Measurements from ENCODE around the gene MOB3B.

The MOB3B gene

DNA sequence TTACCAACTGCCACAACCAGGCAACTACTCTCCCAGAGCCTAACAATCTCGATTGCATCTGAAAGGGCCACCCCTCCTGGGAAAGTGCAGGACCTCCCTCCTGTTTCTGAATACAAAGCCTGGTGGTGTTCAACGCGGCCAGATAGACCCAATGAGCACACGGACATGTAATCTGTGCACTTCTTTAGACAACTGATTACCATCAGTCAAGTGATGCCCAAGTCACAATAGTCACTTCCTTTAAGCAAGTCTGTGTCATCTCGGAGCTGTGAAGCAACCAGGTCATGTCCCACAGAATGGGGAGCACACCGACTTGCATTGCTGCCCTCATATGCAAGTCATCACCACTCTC, 42.9 kb upstream of the MOB3B start:
- Histone ChIP-seq H2AFZ (ENCODE audit: insufficient read depth, low read length, poor library complexity) (peak overlapping the region; percentile 43), H3K79me2 (ENCODE audit: control insufficient read depth, insufficient read depth, low read length, poor library complexity) (peaks cover 3% of the 10 kb centered on the region), H3K36me3 (ENCODE audit: control insufficient read depth in 1 of 2, insufficient read depth in 2 of 2, low read length in 2 of 2) (no peaks in the 10 kb centered on the region), H2BK5ac (ENCODE audit: low read depth, low read length, poor library complexity) (no peak overlapping the region), H4K8ac (ENCODE audit: low read depth, low read length) (peak overlapping the region; percentile 75), H3K4me2 (ENCODE audit: low read length) (peak overlapping the region; percentile 80), H3K9me3 (ENCODE audit: insufficient read depth, low read depth, low read length) (no peaks in the 10 kb centered on the region), H2AK5ac (ENCODE audit: low read length) (no peak overlapping the region), H3K4me3 (ENCODE audit: low read depth, low read length) (peak overlapping the region; percentile 84), H2BK12ac (ENCODE audit: low read length) (no peak overlapping the region), H3K27ac (ENCODE audit: low read depth, low read length) (peak overlapping the region; percentile 50), H3K23ac (ENCODE audit: low read length) (no peak overlapping the region), H3K4ac (ENCODE audit: low read depth, low read length) (peak overlapping the region; percentile 27), H3K27me3 (ENCODE audit: insufficient read depth, low read length) (no peaks in the 10 kb centered on the region), H2BK120ac (ENCODE audit: insufficient read depth, low read length, poor library complexity) (no peak overlapping the region), H3K4me1 (ENCODE audit: control insufficient read depth in 1 of 2, insufficient read depth in 2 of 2, low read length in 2 of 2) (peaks cover 2 to 4% of the 10 kb centered on the region in 2 experiments), H4K91ac (ENCODE audit: low read depth, low read length) (peak overlapping the region; percentile 63), H3K79me1 (ENCODE audit: low read length) (peaks cover 6% of the 10 kb centered on the region), H4K12ac (ENCODE audit: low read depth, low read length) (peak overlapping the region; percentile 64), H3K14ac (ENCODE audit: low read length) (peak overlapping the region; percentile 82), H3K9ac (ENCODE audit: low read length) (peak overlapping the region; percentile 81), H3K18ac (ENCODE audit: low read length) (peak overlapping the region; percentile 75)
- peak; percentile 59 to 67 for DNase-seq
- WGBS (ENCODE audit: extremely low coverage, insufficient coverage, insufficient read length) = no CpG with 5 or more reads among the region's 6 CpGs

- no peak overlapping the region for H3K9ac ChIP-seq (ENCODE audit: low read length)
- peaks cover 6% of the 10 kb centered on the region for H3K79me1 ChIP-seq (ENCODE audit: low read length)
- no peak overlapping the region for H4K12ac ChIP-seq (ENCODE audit: low read depth, low read length)
- no CpG with 5 or more reads among the region's 3 CpGs for WGBS (ENCODE audit: extremely low coverage, insufficient coverage, insufficient read length)
- no peak overlapping the region for H4K91ac ChIP-seq (ENCODE audit: low read depth, low read length)
- peaks cover 3% of the 10 kb centered on the region for H3K79me2 ChIP-seq (ENCODE audit: control insufficient read depth, insufficient read depth, low read length, poor library complexity)
- no peak overlapping the region for H3K4me2 ChIP-seq (ENCODE audit: low read length)
- DNase-seq = peak; percentile 1 to 66
- no peaks in the 10 kb centered on the region for H3K9me3 ChIP-seq (ENCODE audit: insufficient read depth, low read depth, low read length)
- no peak overlapping the region for H2AFZ ChIP-seq (ENCODE audit: insufficient read depth, low read length, poor library complexity)
- H4K8ac ChIP-seq (ENCODE audit: low read depth, low read length) = no peak overlapping the region
- peaks cover 2 to 4% of the 10 kb centered on the region in 2 experiments for H3K4me1 ChIP-seq (ENCODE audit: control insufficient read depth in 1 of 2, insufficient read depth in 2 of 2, low read length in 2 of 2)
- H2BK12ac ChIP-seq (ENCODE audit: low read length) = no peak overlapping the region
- no peaks in the 10 kb centered on the region for H3K27me3 ChIP-seq (ENCODE audit: insufficient read depth, low read length)
- no peak overlapping the region for H3K4me3 ChIP-seq (ENCODE audit: low read depth, low read length)
- H3K18ac ChIP-seq (ENCODE audit: low read length) = no peak overlapping the region
- H3K14ac ChIP-seq (ENCODE audit: low read length) = no peak overlapping the region
- H3K4ac ChIP-seq (ENCODE audit: low read depth, low read length) = no peak overlapping the region
- no peak overlapping the region for H2BK120ac ChIP-seq (ENCODE audit: insufficient read depth, low read length, poor library complexity)
- no peak overlapping the region for H3K23ac ChIP-seq (ENCODE audit: low read length)
- H2AK5ac ChIP-seq (ENCODE audit: low read length) = no peak overlapping the region
- H3K36me3 ChIP-seq (ENCODE audit: control insufficient read depth in 1 of 2, insufficient read depth in 2 of 2, low read length in 2 of 2) = no peaks in the 10 kb centered on the region
- H2BK5ac ChIP-seq (ENCODE audit: low read depth, low read length, poor library complexity) = no peak overlapping the region
- H3K27ac ChIP-seq (ENCODE audit: low read depth, low read length) = no peak overlapping the region
These were observed 42.4 kb upstream of the MOB3B start for GRCh38 chr9:27572061-27572460.

DNA sequence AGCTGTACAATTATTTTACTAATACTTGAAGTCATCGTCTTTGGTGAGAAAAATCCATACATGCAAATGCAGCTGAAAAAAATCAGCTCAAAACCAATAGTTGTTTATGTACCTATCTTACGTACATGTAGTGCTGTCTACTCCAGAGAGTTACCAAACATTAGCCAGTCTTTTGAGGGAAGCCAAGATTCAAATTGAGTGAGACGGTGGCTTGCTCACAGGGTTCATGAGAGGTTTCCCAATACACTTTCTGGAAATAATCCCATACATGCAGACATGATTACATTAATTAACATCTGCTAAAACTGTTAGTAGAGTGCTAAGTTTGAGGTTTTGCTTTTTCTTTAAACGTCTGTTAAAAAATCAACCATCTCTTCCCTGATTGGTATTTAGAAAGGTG, 41.4 kb upstream of the MOB3B start:
- Histone ChIP-seq H3K4me3 (ENCODE audit: low read depth, low read length) (no peak overlapping the region), H2AFZ (ENCODE audit: insufficient read depth, low read length, poor library complexity) (no peak overlapping the region), H3K27ac (ENCODE audit: low read depth, low read length) (no peak overlapping the region), H3K14ac (ENCODE audit: low read length) (no peak overlapping the region), H2BK5ac (ENCODE audit: low read depth, low read length, poor library complexity) (no peak overlapping the region), H3K18ac (ENCODE audit: low read length) (no peak overlapping the region), H3K36me3 (ENCODE audit: control insufficient read depth in 1 of 2, insufficient read depth in 2 of 2, low read length in 2 of 2) (no peaks in the 10 kb centered on the region), H4K91ac (ENCODE audit: low read depth, low read length) (no peak overlapping the region), H3K4ac (ENCODE audit: low read depth, low read length) (no peak overlapping the region), H3K4me2 (ENCODE audit: low read length) (no peak overlapping the region), H2AK5ac (ENCODE audit: low read length) (no peak overlapping the region), H3K79me2 (ENCODE audit: control insufficient read depth, insufficient read depth, low read length, poor library complexity) (peaks cover 3% of the 10 kb centered on the region), H2BK120ac (ENCODE audit: insufficient read depth, low read length, poor library complexity) (no peak overlapping the region), H3K23ac (ENCODE audit: low read length) (no peak overlapping the region), H4K12ac (ENCODE audit: low read depth, low read length) (no peak overlapping the region), H3K4me1 (ENCODE audit: control insufficient read depth in 1 of 2, insufficient read depth in 2 of 2, low read length in 2 of 2) (peaks cover 2 to 4% of the 10 kb centered on the region in 2 experiments), H2BK12ac (ENCODE audit: low read length) (no peak overlapping the region), H3K9me3 (ENCODE audit: insufficient read depth, low read depth, low read length) (no peaks in the 10 kb centered on the region), H3K27me3 (ENCODE audit: insufficient read depth, low read length) (no peaks in the 10 kb centered on the region), H4K8ac (ENCODE audit: low read depth, low read length) (no peak overlapping the region), H3K79me1 (ENCODE audit: low read length) (peaks cover 6% of the 10 kb centered on the region), H3K9ac (ENCODE audit: low read length) (no peak overlapping the region)
- WGBS (ENCODE audit: extremely low coverage, insufficient coverage, insufficient read length) = no CpG with 5 or more reads among the region's 4 CpGs
- no peak for DNase-seq

DNA sequence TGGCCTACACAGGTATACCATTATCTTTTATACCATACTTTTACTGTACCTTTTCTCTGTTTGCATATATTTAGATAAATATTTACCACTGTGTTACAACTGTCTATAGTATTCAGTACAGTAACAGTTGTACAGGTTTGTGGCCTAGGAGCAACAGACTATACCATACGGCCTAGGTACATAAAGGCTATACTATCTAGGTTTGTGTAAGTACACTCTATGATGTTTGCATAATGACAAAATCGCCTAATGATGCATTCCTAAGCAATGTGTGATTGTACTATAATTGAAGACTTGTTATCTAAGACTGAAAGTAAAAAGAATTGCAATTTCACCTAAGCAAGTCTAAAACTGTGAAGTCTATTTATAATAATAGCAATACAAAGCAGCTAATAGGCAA, 39.8 kb upstream of the MOB3B start:
- no CpG with 5 or more reads among the region's 2 CpGs for WGBS (ENCODE audit: extremely low coverage, insufficient coverage, insufficient read length)
- H3K4me1 ChIP-seq (ENCODE audit: control insufficient read depth in 1 of 2, insufficient read depth in 2 of 2, low read length in 2 of 2) = peaks cover 2 to 4% of the 10 kb centered on the region in 2 experiments

More for the DNA sequence above, 39.8 kb upstream of the MOB3B start:
- no peak overlapping the region for H2BK120ac ChIP-seq (ENCODE audit: insufficient read depth, low read length, poor library complexity)
- H3K27me3 ChIP-seq (ENCODE audit: insufficient read depth, low read length) = no peaks in the 10 kb centered on the region
- H3K4ac ChIP-seq (ENCODE audit: low read depth, low read length) = no peak overlapping the region
- H3K79me2 ChIP-seq (ENCODE audit: control insufficient read depth, insufficient read depth, low read length, poor library complexity) = peaks cover 3% of the 10 kb centered on the region
- H2AFZ ChIP-seq (ENCODE audit: insufficient read depth, low read length, poor library complexity) = no peak overlapping the region
- no peak overlapping the region for H4K8ac ChIP-seq (ENCODE audit: low read depth, low read length)
- H3K9ac ChIP-seq (ENCODE audit: low read length) = no peak overlapping the region
- H3K18ac ChIP-seq (ENCODE audit: low read length) = no peak overlapping the region
- H3K9me3 ChIP-seq (ENCODE audit: insufficient read depth, low read depth, low read length) = no peaks in the 10 kb centered on the region
- DNase-seq = no peak
- no peak overlapping the region for H2BK12ac ChIP-seq (ENCODE audit: low read length)
- no peaks in the 10 kb centered on the region for H3K36me3 ChIP-seq (ENCODE audit: control insufficient read depth in 1 of 2, insufficient read depth in 2 of 2, low read length in 2 of 2)
- H2BK5ac ChIP-seq (ENCODE audit: low read depth, low read length, poor library complexity) = no peak overlapping the region
- peaks cover 6% of the 10 kb centered on the region for H3K79me1 ChIP-seq (ENCODE audit: low read length)
- H3K4me2 ChIP-seq (ENCODE audit: low read length) = no peak overlapping the region
- no peak overlapping the region for H4K91ac ChIP-seq (ENCODE audit: low read depth, low read length)
- no peak overlapping the region for H3K14ac ChIP-seq (ENCODE audit: low read length)
- H3K4me3 ChIP-seq (ENCODE audit: low read depth, low read length) = no peak overlapping the region
- no peak overlapping the region for H2AK5ac ChIP-seq (ENCODE audit: low read length)
- no peak overlapping the region for H4K12ac ChIP-seq (ENCODE audit: low read depth, low read length)
- H3K23ac ChIP-seq (ENCODE audit: low read length) = no peak overlapping the region
- no peak overlapping the region for H3K27ac ChIP-seq (ENCODE audit: low read depth, low read length)

Data from trophoblast cell (in vitro differentiated cells and primary cell).